Lower leg skin (tissue), 4 donors: ENCODE results near the gene MAP3K20. TPM values are rescaled to one million over a fixed set of nuclear protein-coding genes. Genes with fewer than 3 reads are reported as not detected.
"Not testable (repeated sequence)": the region's sequence is repeated elsewhere in the genome, so short reads cannot be mapped to it uniquely, and the experiment has no call there.

Source experiments
- DNase-seq, 2 donors: peaks; one replicate each; pipeline ENCODE4 v3.0.0-alpha.2; 2019; ENCODE audit warnings: low spot score in 2 of 2
- H3K4me3 ChIP-seq: fragments of 200-600 bp; sonication (generic); 2 replicates; pipeline ENCODE4 v1.5.1; 2017; ENCODE audit warnings: mild to moderate bottlenecking, low read depth; ENCODE audit not compliant: poor library complexity, severe bottlenecking
- POLR2A ChIP-seq, 2 donors: fragments of 450-650 bp; IDR thresholded peaks; one replicate each; pipeline ENCODE4 v1.6.1; 2016 to 2017; ENCODE audit warnings: antibody characterized with exemption in 2 of 2, mild to moderate bottlenecking in 1 of 2, moderate library complexity in 1 of 2
- WGBS, 2 donors: methylation state at CpG; one replicate each; pipeline ENCODE4 v1.1.5; 2018; 5-methylcytosine and 5-hydroxymethylcytosine counted together
- intact Hi-C: fragments of 100-400 bp; cut with DNase I; formaldehyde crosslinking; loops from one replicate; pipeline ENCODE4 v1.15.0; 2023; ENCODE audit warnings: low total_unique reads
- total RNA-seq, 4 donors: library from RNA; depleted of rRNA; stranded (reverse); fragments of >200 nt; gene quantifications; one replicate each; pipeline ENCODE4 v1.1.0, GENCODE V29; 2016
- TF ChIP-seq, protein P1 (sequence below), 3 donors: fragments of 450-650 bp; IDR thresholded peaks; one replicate each; pipeline ENCODE4 v1.5.1; 2016; ENCODE audit warnings: antibody characterized with exemption in 3 of 3, mild to moderate bottlenecking in 3 of 3, moderate library complexity in 2 of 3

MAP3K20 gene
- total RNA-seq, 4 donors from 2014 or later = 30.9 to 40.3 (median 37.3) TPM

- TF ChIP-seq, protein P1, sequence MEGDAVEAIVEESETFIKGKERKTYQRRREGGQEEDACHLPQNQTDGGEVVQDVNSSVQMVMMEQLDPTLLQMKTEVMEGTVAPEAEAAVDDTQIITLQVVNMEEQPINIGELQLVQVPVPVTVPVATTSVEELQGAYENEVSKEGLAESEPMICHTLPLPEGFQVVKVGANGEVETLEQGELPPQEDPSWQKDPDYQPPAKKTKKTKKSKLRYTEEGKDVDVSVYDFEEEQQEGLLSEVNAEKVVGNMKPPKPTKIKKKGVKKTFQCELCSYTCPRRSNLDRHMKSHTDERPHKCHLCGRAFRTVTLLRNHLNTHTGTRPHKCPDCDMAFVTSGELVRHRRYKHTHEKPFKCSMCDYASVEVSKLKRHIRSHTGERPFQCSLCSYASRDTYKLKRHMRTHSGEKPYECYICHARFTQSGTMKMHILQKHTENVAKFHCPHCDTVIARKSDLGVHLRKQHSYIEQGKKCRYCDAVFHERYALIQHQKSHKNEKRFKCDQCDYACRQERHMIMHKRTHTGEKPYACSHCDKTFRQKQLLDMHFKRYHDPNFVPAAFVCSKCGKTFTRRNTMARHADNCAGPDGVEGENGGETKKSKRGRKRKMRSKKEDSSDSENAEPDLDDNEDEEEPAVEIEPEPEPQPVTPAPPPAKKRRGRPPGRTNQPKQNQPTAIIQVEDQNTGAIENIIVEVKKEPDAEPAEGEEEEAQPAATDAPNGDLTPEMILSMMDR (IDR thresholded peaks at IDR 0.05) = no peak
- no peak for TF ChIP-seq POLR2A (IDR thresholded peaks at IDR 0.05)
- 43 to 63% methylated on average over 5 of the region's 5 CpGs for WGBS, 2 donors
- intact Hi-C loops = no loop called here
- peak in 1 of 2 donors; percentile 42 for DNase-seq
- H3K4me3 ChIP-seq = no peak overlapping the region
Measured at GRCh38 chr2:173119069-173119807, 43.6 kb downstream of the MAP3K20 start.

- DNase-seq = no peak
- intact Hi-C loops = no loop called here
- no peak overlapping the region for H3K4me3 ChIP-seq
- 64 to 73% methylated on average over 2 of the region's 2 CpGs for WGBS, 2 donors
- no peak for TF ChIP-seq POLR2A (IDR thresholded peaks at IDR 0.05)
- TF ChIP-seq, protein P1 (IDR thresholded peaks at IDR 0.05) = no peak
Measured at GRCh38 chr2:173119944-173120343, 44.3 kb downstream of the MAP3K20 start.

- no peak for DNase-seq
- H3K4me3 ChIP-seq = no peak overlapping the region
- intact Hi-C loops = no loop called here
- 90 to 92% methylated on average over 1 of the region's 1 CpG for WGBS, 2 donors
- no peak for TF ChIP-seq POLR2A (IDR thresholded peaks at IDR 0.05)
- TF ChIP-seq, protein P1 (IDR thresholded peaks at IDR 0.05) = no peak
Measured at GRCh38 chr2:173122936-173123335, 47.3 kb downstream of the MAP3K20 start.

GRCh38 chr2:173124441-173124840 lies 48.8 kb downstream of the MAP3K20 start:
- intact Hi-C loops = no loop called here
- no peak for TF ChIP-seq POLR2A (IDR thresholded peaks at IDR 0.05)
- TF ChIP-seq, protein P1 (IDR thresholded peaks at IDR 0.05) = no peak
- no peak for DNase-seq
- whole genome bisulfite sequencing, 2 donors = 59 to 76% methylated on average over 3 of the region's 3 CpGs
- H3K4me3 ChIP-seq = no peak overlapping the region

DNA sequence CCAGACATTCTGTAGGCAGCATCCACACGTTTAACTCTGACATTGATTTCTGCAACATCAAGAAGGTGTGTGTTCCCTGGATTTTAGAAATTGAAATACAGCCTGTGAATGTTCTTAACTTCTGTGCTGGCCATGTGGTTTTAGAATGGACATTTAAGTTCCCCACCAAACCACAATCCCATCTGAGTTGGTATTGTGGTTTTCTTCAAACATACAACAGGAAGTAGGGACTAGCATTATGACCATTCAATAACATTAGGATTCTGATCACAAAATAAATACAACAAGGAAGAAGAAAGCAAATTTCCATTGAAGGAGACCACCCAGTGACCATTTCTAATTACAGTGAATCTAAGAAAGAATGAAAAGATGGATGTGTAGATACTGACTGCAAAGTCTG lies 51.2 kb downstream of the MAP3K20 start:
- no peak overlapping the region for H3K4me3 ChIP-seq
- TF ChIP-seq POLR2A (IDR thresholded peaks at IDR 0.05) = no peak
- TF ChIP-seq, protein P1 (IDR thresholded peaks at IDR 0.05) = no peak
- intact Hi-C loops = no loop called here
- no peak for DNase-seq
- WGBS, 2 donors = 84 to 86% methylated on average over 1 of the region's 1 CpG

DNA sequence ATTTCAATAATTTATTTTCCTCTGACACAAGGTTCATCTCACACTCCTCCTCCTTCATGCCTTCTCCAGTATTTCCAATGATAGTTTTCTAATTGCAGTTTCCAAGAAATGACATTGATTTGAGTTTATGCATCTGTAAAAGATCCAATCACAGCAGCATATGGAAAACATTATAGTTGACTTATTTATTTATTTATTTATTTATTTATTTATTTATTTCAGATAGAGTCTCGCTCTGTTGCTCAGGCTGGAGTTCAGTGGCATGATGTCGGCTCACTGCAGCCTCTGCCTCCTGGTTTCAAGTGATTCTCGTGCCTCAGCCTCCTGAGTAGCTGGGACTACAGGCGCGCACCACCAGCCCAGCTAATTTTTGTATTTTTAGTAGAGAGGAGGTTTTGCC lies 52.5 kb downstream of the MAP3K20 start:
- H3K4me3 ChIP-seq, DNase-seq, intact Hi-C loops: not testable (repeated sequence)
- WGBS, 2 donors = 89 to 98% methylated on average over 5 of the region's 5 CpGs
